HG02852 (cell line): ENCODE measurements around the gene WDR70.
"Not testable (repeated sequence)": the region's sequence is repeated elsewhere in the genome, so short reads cannot be mapped to it uniquely, and the experiment has no call there.

Experiments used
- ATAC-seq: cut with Tn5 transposase; IDR thresholded peaks from one replicate; pipeline ENCODE4 v1.9.1; 2021; ENCODE audit warnings: mild to moderate bottlenecking, moderate library complexity; ENCODE audit not compliant: unreplicated experiment

Gene WDR70

GRCh38 chr5:37511646-37512045, 132.5 kb downstream of the WDR70 start:
- no peak for ATAC-seq

- no peak for ATAC-seq
These were observed 135.8 kb downstream of the WDR70 start for GRCh38 chr5:37514946-37515345.

GRCh38 chr5:37517686-37518085, 138.6 kb downstream of the WDR70 start:
- no peak for ATAC-seq

GRCh38 chr5:37518356-37518755, 139.2 kb downstream of the WDR70 start:
- not testable (repeated sequence) for ATAC-seq

DNA sequence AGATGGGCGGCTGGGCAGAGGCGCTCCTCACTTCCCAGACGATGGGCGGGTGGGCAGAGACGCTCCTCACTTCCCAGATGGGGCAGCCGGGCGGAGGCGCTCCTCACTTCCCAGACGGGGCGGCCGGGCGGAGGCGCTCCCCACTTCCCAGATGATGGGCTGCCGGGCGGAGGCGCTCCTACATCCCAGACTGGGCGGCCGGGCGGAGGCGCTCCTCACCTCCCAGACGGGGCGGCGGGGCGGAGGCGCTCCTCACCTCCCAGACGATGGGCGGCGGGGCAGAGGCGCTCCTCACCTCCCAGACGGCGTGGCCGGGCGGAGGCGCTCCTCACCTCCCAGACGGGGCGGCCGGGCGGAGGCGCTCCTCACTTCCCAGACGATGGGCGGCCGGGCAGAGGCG, 140.2 kb downstream of the WDR70 start:
- no peak for ATAC-seq

- no peak for ATAC-seq
These were observed 140.7 kb downstream of the WDR70 start for GRCh38 chr5:37519807-37520206.

DNA sequence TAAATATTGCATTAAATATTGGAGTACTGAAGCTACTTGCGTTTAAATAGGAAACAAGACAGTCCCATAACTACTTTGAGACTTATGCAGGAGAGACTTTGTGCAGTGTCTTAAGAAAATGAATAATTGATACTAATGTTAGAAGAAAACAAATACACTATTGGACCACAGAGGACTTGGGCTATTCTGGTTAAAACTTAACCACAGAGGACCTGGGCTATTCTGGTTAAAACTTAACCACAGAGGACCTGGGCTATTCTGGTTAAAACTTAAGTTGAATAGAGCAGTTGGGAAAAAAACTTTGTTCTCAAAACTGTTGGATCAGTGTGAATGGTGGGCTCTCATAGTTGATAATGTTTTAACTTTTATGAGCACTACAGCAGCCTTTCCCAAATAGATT, 141.7 kb downstream of the WDR70 start:
- ATAC-seq: no peak

GRCh38 chr5:37532976-37533740, 154.0 kb downstream of the WDR70 start:
- no peak for ATAC-seq

GRCh38 chr5:37533851-37534250, 154.7 kb downstream of the WDR70 start:
- no peak for ATAC-seq

GRCh38 chr5:37539459-37539858, 160.3 kb downstream of the WDR70 start:
- ATAC-seq: no peak

GRCh38 chr5:37543216-37543615, 164.1 kb downstream of the WDR70 start:
- no peak for ATAC-seq

DNA sequence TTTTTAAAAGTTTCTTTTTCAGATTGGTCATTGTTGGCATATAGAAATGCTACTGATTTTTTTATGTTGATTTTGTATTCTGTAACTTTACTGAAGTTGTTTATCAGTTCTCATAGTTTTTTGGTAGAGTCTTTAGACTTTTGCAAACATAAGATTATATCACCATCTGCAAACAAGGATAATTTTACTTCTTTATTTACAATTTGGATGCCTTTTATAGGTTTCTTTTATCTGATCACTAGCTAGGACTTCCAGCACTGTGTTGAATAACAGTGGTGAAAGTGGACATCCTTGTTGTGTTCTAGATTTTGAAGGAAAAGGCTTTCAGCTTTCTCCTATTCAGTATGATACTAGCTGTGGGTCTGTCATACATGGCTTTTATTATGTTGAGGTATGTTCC, 170.3 kb downstream of the WDR70 start:
- ATAC-seq: no peak

DNA sequence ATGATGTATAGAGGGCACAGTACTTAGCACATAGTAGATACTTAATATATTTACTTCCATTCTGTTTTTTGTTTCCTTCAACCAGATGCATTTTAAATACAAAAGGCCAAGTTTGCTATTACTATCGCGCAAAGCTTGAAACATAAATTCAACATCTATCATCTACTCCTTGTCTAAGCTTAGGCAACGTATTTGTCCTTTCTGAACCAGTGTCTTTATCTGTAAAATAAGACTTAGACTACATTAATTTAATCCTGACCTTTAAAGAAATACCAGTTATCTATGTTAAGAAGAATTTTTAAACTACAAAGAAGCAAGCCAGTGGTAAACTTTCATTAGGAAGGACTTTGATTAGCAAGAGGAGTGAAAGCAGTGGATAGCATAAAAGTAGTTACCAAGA, 173.0 kb downstream of the WDR70 start:
- no peak for ATAC-seq

- no peak for ATAC-seq
These were observed 173.9 kb downstream of the WDR70 start for GRCh38 chr5:37552770-37553719.

DNA sequence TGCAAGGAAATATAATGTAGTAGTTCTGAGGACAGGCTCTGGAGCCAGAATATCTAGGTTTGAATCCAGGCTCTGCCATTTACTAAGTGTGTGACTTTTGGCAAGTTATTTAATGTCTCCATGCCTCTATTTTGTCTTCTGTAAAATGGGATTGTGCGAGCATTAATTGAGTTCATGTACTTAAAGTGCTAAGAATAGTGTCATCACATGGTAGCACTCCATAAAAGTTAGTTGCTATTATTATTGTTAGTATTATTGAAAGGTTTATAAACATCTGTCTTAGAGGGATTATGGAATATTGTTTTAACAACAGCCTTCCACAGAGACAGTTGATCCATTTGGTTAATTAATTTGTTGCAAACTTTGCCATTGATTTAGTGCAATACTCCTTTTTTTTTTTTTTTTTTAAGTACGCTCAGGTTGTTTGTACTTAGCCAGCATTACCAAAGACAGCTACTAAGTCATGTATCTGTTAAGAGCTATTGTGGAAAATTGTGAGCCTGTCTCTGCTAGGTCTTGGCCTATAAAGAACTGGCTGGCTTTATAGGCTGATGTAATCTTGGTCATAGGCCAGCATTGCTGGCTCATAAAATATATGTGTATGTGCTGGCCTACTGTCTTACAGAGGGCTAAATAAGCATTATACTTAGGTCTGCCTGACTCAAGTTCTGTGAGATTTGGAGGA, 174.7 kb downstream of the WDR70 start:
- no peak for ATAC-seq

- ATAC-seq: no peak
These were observed 175.3 kb downstream of the WDR70 start for GRCh38 chr5:37554405-37554739.

GRCh38 chr5:37554938-37555337, 175.8 kb downstream of the WDR70 start:
- no peak for ATAC-seq

DNA sequence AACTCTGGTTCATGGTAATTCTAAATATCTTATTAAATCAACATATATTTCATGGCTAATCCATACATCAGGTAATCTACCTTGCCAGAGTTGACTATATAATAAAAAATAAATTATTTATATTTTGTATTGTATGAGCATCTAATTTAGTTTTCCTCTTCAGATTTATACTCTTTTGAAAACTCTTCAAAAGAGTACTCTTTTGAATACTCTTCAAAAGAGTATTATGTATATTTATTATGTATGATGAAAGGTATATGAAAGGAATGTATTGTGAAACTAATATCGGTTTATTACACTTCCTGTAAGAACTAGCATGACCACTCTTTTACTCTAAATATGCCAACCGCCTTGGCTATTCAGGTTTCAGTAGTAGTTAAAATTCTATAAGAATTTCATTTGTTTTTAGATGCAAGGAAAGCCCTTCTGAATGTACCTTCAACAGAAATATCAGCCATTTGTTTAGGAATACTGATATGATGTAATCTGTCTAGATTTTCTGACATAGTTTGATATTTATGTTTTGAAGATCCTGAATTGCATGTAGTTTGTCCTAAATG, 178.7 kb downstream of the WDR70 start:
- no peak for ATAC-seq

DNA sequence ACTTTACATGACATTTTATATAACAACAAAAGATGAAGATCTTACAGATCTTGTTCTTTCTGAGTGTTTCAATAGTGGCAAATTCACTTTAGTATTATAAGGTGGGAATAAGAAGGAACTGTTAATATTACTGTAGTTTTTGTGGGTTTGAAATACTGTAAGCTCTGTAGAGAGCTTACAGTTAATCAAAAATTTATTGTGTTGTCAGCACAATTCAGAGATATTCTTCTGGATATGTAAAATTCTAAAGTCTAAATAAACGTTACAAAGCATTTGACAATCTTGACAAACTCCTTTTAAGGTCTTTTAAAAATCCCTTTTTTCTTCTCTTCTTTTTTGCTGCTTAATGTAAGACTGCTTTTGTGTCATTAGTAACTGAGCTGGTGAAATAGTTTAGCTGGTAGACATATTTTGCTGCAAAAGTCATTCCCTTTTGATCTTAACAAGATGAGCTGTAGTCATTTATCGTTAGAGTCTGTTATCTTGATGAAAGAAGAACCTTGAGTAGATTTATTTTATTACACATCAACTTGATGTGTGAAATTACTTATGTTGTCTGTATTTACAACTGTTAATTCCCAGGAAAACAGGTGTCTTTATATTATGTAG, 186.0 kb downstream of the WDR70 start:
- ATAC-seq: no peak

- ATAC-seq: no peak
These were observed 188.4 kb downstream of the WDR70 start for GRCh38 chr5:37567566-37567965.
